Measurements from ENCODE around the gene MAGI1. TPM values are rescaled to one million over a fixed set of nuclear protein-coding genes. Genes with fewer than 3 reads are reported as not detected.

Gene MAGI1
- polyA plus RNA-seq, 3 donors: not detected

- H3K4me1 Mint-ChIP-seq: no peaks in the 10 kb centered on the region
- no peaks in the 10 kb centered on the region for H3K36me3 ChIP-seq (replicated peaks in 1 of 2; ENCODE audit: control insufficient read depth in 1 of 2, insufficient read depth in 2 of 2, low read length in 2 of 2)
- H3K27me3 Mint-ChIP-seq (ENCODE audit: low read depth in 3 of 3): peaks cover 0 to 3% (median 0%) of the 10 kb centered on the region in 3 donors
- DNase-seq: no peak
- peaks cover 0 to 5% (median 2%) of the 10 kb centered on the region in 7 donors for H3K9me3 Mint-ChIP-seq
- no peaks in the 10 kb centered on the region for H3K36me3 Mint-ChIP-seq
- H3K9me3 ChIP-seq (replicated peaks in 1 of 2; ENCODE audit: control insufficient read depth in 1 of 2, insufficient read depth in 1 of 2, low read length in 2 of 2): no peaks in the 10 kb centered on the region
- no peak overlapping the region for H3K27ac Mint-ChIP-seq
- no peak overlapping the region for H3K4me2 ChIP-seq (replicated peaks; ENCODE audit: extremely low read depth, low read length, poor library complexity, severe bottlenecking)
- no peaks in the 10 kb centered on the region for H3K27me3 ChIP-seq (ENCODE audit: control insufficient read depth in 2 of 2, insufficient read depth in 2 of 2, low read length in 2 of 2)
- no peak overlapping the region for H3K4me3 Mint-ChIP-seq
- H3K9ac ChIP-seq (ENCODE audit: insufficient read depth, low read length, poor library complexity, severe bottlenecking): no peak overlapping the region
- H2AFZ ChIP-seq (ENCODE audit: insufficient read depth, low read depth, low read length, poor library complexity, severe bottlenecking): no peak overlapping the region
- H4K20me1 ChIP-seq (ENCODE audit: insufficient read depth, low read length): no peaks in the 10 kb centered on the region
- WGBS (ENCODE audit: insufficient coverage): no CpG with 5 or more reads among the region's 3 CpGs
- H3K4me1 ChIP-seq (ENCODE audit: control insufficient read depth in 1 of 2, insufficient read depth in 2 of 2, low read length in 2 of 2): no peaks in the 10 kb centered on the region
- TF ChIP-seq CTCF (IDR thresholded peaks at IDR 0.05): no peak
- no peak overlapping the region for H3K27ac ChIP-seq (ENCODE audit: low read depth in 1 of 2, low read length in 2 of 2)
- H3K4me3 ChIP-seq (replicated peaks in 1 of 3; ENCODE audit: low read depth in 2 of 3, low read length in 3 of 3): no peak overlapping the region
- intact Hi-C loops (cut with micrococcal nuclease): no loop called here
- no peaks in the 10 kb centered on the region for H3K79me2 ChIP-seq (ENCODE audit: insufficient read depth, low read length)
Measured at GRCh38 chr3:65967451-65967850, 71.3 kb downstream of the MAGI1 start.

- TF ChIP-seq CTCF (IDR thresholded peaks at IDR 0.05): no peak
- Mint-ChIP-seq H3K4me1 (no peaks in the 10 kb centered on the region), H3K36me3 (no peaks in the 10 kb centered on the region), H3K9me3 (peaks cover 0 to 5% (median 2%) of the 10 kb centered on the region in 7 donors), H3K4me3 (no peak overlapping the region), H3K27ac (no peak overlapping the region), H3K27me3 (ENCODE audit: low read depth in 3 of 3) (peaks cover 0 to 2% (median 0%) of the 10 kb centered on the region in 3 donors)
- intact Hi-C loops (cut with micrococcal nuclease): no loop called here
- H3K27me3 ChIP-seq (ENCODE audit: control insufficient read depth in 2 of 2, insufficient read depth in 2 of 2, low read length in 2 of 2): no peaks in the 10 kb centered on the region
- no peaks in the 10 kb centered on the region for H3K79me2 ChIP-seq (ENCODE audit: insufficient read depth, low read length)
- H3K9me3 ChIP-seq (replicated peaks in 1 of 2; ENCODE audit: control insufficient read depth in 1 of 2, insufficient read depth in 1 of 2, low read length in 2 of 2): no peaks in the 10 kb centered on the region
- no peaks in the 10 kb centered on the region for H3K36me3 ChIP-seq (replicated peaks in 1 of 2; ENCODE audit: control insufficient read depth in 1 of 2, insufficient read depth in 2 of 2, low read length in 2 of 2)
- 83% methylated on average over 1 of the region's 3 CpGs for whole genome bisulfite sequencing (ENCODE audit: insufficient coverage)
- no peak overlapping the region for H3K4me3 ChIP-seq (replicated peaks in 1 of 3; ENCODE audit: low read depth in 2 of 3, low read length in 3 of 3)
- no peak overlapping the region for H3K4me2 ChIP-seq (replicated peaks; ENCODE audit: extremely low read depth, low read length, poor library complexity, severe bottlenecking)
- no peak overlapping the region for H2AFZ ChIP-seq (ENCODE audit: insufficient read depth, low read depth, low read length, poor library complexity, severe bottlenecking)
- no peaks in the 10 kb centered on the region for H3K4me1 ChIP-seq (ENCODE audit: control insufficient read depth in 1 of 2, insufficient read depth in 2 of 2, low read length in 2 of 2)
- no peak overlapping the region for H3K27ac ChIP-seq (ENCODE audit: low read depth in 1 of 2, low read length in 2 of 2)
- no peak for DNase-seq
- H3K9ac ChIP-seq (ENCODE audit: insufficient read depth, low read length, poor library complexity, severe bottlenecking): no peak overlapping the region
- H4K20me1 ChIP-seq (ENCODE audit: insufficient read depth, low read length): no peaks in the 10 kb centered on the region
Measured at GRCh38 chr3:65964838-65965237, 73.9 kb downstream of the MAGI1 start.

Measured in CD14-positive monocyte (primary cell).